HepG2 (cell line): ENCODE data around the gene UNC13D. TPM values are rescaled to one million over a fixed set of nuclear protein-coding genes. Genes with fewer than 3 reads are reported as not detected.

Source experiments
- ELF1 ChIP-seq: sonication (generic); formaldehyde crosslinking; IDR thresholded peaks from 2 replicates; pipeline ENCODE4 v1.4.0; 2020; ENCODE audit warnings: missing genetic modification reagents
- HNF4G ChIP-seq, 2 experiments: sonication (generic) in 1 of 2; formaldehyde crosslinking in 1 of 2; IDR thresholded peaks; 2 replicates each; pipeline versions ENCODE4 v1.4.0 to v1.6.1; 2011 to 2020; ENCODE audit warnings: borderline replicate concordance in 2 of 2, low read depth in 2 of 2, mild to moderate bottlenecking in 2 of 2, low read length in 1 of 2, missing genetic modification reagents in 1 of 2, moderate library complexity in 1 of 2
- KMT2B ChIP-seq: IDR thresholded peaks from 2 replicates; pipeline ENCODE4 v1.6.1; 2016; ENCODE audit warnings: missing genetic modification reagents, missing compliant biosample characterization
- NR2F1 ChIP-seq, 2 experiments: fragments of 450-650 bp in 1 of 2; formaldehyde crosslinking in 1 of 2; IDR thresholded peaks; 2 replicates each; pipeline versions ENCODE4 v1.5.0 to v1.6.1; 2016 to 2020; ENCODE audit warnings: mild to moderate bottlenecking in 1 of 2, missing compliant biosample characterization in 1 of 2, missing genetic modification reagents in 1 of 2, moderate library complexity in 1 of 2
- RBAK ChIP-seq: sonication (generic); formaldehyde crosslinking; IDR thresholded peaks from 2 replicates; pipeline ENCODE4 v1.5.1; 2020; ENCODE audit warnings: mild to moderate bottlenecking, missing genetic modification reagents
- TCF7 ChIP-seq: sonication (generic); IDR thresholded peaks from 2 replicates; pipeline ENCODE4 v1.6.1; 2016; ENCODE audit warnings: antibody characterized with exemption, low read depth
- ZEB1 ChIP-seq: IDR thresholded peaks from 2 replicates; pipeline ENCODE4 v1.6.1; 2012; ENCODE audit warnings: mild to moderate bottlenecking, low read depth, inconsistent platforms; ENCODE audit not compliant: insufficient replicate concordance
- ZFP36L2 ChIP-seq: sonication (generic); formaldehyde crosslinking; IDR thresholded peaks from 2 replicates; pipeline ENCODE4 v1.4.0; 2020; ENCODE audit warnings: missing genetic modification reagents
- ZNF547 ChIP-seq: sonication (generic); formaldehyde crosslinking; IDR thresholded peaks from 2 replicates; pipeline ENCODE4 v1.5.1; 2020; ENCODE audit warnings: mild to moderate bottlenecking, missing genetic modification reagents
- ZSCAN30 ChIP-seq: sonication (generic); formaldehyde crosslinking; IDR thresholded peaks from 2 replicates; pipeline ENCODE4 v1.5.0; 2020; ENCODE audit warnings: mild to moderate bottlenecking, missing genetic modification reagents
- polyA plus RNA-seq, 8 experiments: library from polyadenylated mRNA; depleted of rRNA in 3 of 8; stranded (reverse) in 7 of 8; unstranded in 1 of 8; fragments of >200 nt; fragmentation: Illumina TruSeq in 4 of 8; extraction: Trizol in 4 of 8; gene quantifications; 2 replicates each; pipeline versions ENCODE4 v1.2.1 to v1.2.3, GENCODE V29; 2011 to 2016; ENCODE audit warnings: low read depth in 4 of 8, missing spikeins in 1 of 8, mixed read lengths in 1 of 8; ENCODE audit not compliant: insufficient read depth in 1 of 8
- total RNA-seq, 5 experiments: library from RNA; depleted of rRNA; stranded (reverse); fragments of >200 nt; fragmentation: Illumina TruSeq; extraction: Trizol; gene quantifications; 2 replicates each; pipeline ENCODE4 v1.2.3, GENCODE V29; 2016; ENCODE audit warnings: low read depth in 1 of 5
- TF ChIP-seq, protein P1 (sequence below): sonication (generic); formaldehyde crosslinking; IDR thresholded peaks from 2 replicates; pipeline ENCODE4 v1.5.0; 2020; ENCODE audit warnings: mild to moderate bottlenecking, missing genetic modification reagents
- TF ChIP-seq, protein P2 (sequence below): sonication (generic); formaldehyde crosslinking; IDR thresholded peaks from 2 replicates; pipeline ENCODE4 v1.4.0; 2020; ENCODE audit warnings: missing genetic modification reagents
- TF ChIP-seq, protein P3 (sequence below): sonication (generic); formaldehyde crosslinking; IDR thresholded peaks from 2 replicates; pipeline ENCODE4 v1.5.0; 2020; ENCODE audit warnings: missing genetic modification reagents
- TF ChIP-seq, protein P4 (sequence below): sonication (generic); formaldehyde crosslinking; IDR thresholded peaks from 2 replicates; pipeline ENCODE4 v1.4.0; 2020; ENCODE audit warnings: missing genetic modification reagents

Gene UNC13D
- total and polyA plus RNA-seq, 2 of the 13 experiments (the other 11 are each of a cell fraction or from before 2014, with no cell fraction given) = 29.7 to 42.7 TPM

DNA sequence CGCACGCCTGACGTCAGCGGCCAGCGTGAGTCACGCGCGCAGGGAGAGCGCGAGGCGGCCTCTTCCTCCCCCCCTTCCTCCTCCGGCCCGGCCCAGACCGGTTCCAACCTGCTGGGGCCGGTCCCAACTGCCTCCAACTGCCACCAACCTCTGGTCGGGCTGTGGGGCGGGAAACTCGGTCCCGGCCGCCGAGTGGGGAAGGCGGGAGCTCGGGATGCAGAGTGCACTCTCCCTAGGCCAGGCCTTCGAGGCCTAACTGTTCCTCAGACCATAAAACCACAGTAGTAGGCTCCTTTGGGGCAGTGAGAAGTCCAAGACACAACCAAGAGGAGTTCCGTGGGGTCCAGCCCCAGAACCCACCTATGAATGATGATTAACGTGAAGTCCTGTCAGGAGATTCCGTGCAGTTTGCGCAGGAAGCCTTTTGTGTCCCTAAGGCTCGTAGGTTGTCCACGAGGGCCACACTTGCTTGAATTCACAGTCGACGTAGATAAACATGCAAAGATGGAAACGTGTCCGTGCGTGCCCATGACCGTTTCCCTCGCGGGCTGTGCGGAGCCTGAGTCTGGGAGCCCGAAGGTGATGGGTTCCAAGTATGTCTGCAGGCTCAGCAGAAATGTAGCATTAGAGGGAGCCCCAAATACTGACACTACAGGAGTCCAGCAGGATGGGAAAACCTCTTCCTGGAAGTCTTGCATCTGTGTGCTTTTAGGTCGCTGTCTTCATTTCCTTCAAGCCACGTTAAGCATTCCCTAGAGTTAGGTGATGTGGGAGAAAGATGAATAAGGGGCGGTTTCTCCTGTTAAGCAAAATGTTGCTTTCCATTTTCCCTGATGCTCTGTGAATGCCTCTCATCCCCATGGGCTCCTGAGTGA is 59.0 kb downstream of the UNC13D start (continued):
- TF ChIP-seq, protein P1, sequence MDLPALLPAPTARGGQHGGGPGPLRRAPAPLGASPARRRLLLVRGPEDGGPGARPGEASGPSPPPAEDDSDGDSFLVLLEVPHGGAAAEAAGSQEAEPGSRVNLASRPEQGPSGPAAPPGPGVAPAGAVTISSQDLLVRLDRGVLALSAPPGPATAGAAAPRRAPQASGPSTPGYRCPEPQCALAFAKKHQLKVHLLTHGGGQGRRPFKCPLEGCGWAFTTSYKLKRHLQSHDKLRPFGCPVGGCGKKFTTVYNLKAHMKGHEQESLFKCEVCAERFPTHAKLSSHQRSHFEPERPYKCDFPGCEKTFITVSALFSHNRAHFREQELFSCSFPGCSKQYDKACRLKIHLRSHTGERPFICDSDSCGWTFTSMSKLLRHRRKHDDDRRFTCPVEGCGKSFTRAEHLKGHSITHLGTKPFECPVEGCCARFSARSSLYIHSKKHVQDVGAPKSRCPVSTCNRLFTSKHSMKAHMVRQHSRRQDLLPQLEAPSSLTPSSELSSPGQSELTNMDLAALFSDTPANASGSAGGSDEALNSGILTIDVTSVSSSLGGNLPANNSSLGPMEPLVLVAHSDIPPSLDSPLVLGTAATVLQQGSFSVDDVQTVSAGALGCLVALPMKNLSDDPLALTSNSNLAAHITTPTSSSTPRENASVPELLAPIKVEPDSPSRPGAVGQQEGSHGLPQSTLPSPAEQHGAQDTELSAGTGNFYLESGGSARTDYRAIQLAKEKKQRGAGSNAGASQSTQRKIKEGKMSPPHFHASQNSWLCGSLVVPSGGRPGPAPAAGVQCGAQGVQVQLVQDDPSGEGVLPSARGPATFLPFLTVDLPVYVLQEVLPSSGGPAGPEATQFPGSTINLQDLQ (CRISPR knock-in tag) = no peak; the same call in 1 of the 2 replicates
- peak; percentile 77 for TF ChIP-seq RBAK (CRISPR knock-in tag)
- 0 out of 2 replicates have a peak, but pooled peaks have one; percentile 22 for TF ChIP-seq HNF4G (IDR thresholded peaks at IDR 0.05; ENCODE audit: borderline replicate concordance, low read depth, low read length)
- 0 out of 2 replicates have a peak, but pooled peaks have one; percentile 5 for TF ChIP-seq HNF4G (CRISPR knock-in tag; IDR thresholded peaks at IDR 0.05; ENCODE audit: borderline replicate concordance, low read depth)
- no peak; the same call in 1 of the 2 replicates for TF ChIP-seq ELF1 (CRISPR knock-in tag)
- no peak for TF ChIP-seq NR2F1 (CRISPR knock-in tag; IDR thresholded peaks at IDR 0.05)
- peak; percentile 54 for TF ChIP-seq ZEB1
- peak; percentile 83; the same call in 1 of the 2 replicates for TF ChIP-seq ZNF547 (CRISPR knock-in tag)
- TF ChIP-seq KMT2B (CRISPR knock-in tag) = peak; percentile 80; the same call in 1 of the 2 replicates
- TF ChIP-seq ZFP36L2 (CRISPR knock-in tag) = peak; percentile 82; the same call in 1 of the 2 replicates
- TF ChIP-seq, protein P2, sequence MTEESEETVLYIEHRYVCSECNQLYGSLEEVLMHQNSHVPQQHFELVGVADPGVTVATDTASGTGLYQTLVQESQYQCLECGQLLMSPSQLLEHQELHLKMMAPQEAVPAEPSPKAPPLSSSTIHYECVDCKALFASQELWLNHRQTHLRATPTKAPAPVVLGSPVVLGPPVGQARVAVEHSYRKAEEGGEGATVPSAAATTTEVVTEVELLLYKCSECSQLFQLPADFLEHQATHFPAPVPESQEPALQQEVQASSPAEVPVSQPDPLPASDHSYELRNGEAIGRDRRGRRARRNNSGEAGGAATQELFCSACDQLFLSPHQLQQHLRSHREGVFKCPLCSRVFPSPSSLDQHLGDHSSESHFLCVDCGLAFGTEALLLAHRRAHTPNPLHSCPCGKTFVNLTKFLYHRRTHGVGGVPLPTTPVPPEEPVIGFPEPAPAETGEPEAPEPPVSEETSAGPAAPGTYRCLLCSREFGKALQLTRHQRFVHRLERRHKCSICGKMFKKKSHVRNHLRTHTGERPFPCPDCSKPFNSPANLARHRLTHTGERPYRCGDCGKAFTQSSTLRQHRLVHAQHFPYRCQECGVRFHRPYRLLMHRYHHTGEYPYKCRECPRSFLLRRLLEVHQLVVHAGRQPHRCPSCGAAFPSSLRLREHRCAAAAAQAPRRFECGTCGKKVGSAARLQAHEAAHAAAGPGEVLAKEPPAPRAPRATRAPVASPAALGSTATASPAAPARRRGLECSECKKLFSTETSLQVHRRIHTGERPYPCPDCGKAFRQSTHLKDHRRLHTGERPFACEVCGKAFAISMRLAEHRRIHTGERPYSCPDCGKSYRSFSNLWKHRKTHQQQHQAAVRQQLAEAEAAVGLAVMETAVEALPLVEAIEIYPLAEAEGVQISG (CRISPR knock-in tag) = no peak
- TF ChIP-seq, protein P3, sequence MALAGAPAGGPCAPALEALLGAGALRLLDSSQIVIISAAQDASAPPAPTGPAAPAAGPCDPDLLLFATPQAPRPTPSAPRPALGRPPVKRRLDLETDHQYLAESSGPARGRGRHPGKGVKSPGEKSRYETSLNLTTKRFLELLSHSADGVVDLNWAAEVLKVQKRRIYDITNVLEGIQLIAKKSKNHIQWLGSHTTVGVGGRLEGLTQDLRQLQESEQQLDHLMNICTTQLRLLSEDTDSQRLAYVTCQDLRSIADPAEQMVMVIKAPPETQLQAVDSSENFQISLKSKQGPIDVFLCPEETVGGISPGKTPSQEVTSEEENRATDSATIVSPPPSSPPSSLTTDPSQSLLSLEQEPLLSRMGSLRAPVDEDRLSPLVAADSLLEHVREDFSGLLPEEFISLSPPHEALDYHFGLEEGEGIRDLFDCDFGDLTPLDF (CRISPR knock-in tag) = 0 out of 2 replicates have a peak, but pooled peaks have one; percentile 64
- no peak for TF ChIP-seq TCF7
- TF ChIP-seq, protein P4, sequence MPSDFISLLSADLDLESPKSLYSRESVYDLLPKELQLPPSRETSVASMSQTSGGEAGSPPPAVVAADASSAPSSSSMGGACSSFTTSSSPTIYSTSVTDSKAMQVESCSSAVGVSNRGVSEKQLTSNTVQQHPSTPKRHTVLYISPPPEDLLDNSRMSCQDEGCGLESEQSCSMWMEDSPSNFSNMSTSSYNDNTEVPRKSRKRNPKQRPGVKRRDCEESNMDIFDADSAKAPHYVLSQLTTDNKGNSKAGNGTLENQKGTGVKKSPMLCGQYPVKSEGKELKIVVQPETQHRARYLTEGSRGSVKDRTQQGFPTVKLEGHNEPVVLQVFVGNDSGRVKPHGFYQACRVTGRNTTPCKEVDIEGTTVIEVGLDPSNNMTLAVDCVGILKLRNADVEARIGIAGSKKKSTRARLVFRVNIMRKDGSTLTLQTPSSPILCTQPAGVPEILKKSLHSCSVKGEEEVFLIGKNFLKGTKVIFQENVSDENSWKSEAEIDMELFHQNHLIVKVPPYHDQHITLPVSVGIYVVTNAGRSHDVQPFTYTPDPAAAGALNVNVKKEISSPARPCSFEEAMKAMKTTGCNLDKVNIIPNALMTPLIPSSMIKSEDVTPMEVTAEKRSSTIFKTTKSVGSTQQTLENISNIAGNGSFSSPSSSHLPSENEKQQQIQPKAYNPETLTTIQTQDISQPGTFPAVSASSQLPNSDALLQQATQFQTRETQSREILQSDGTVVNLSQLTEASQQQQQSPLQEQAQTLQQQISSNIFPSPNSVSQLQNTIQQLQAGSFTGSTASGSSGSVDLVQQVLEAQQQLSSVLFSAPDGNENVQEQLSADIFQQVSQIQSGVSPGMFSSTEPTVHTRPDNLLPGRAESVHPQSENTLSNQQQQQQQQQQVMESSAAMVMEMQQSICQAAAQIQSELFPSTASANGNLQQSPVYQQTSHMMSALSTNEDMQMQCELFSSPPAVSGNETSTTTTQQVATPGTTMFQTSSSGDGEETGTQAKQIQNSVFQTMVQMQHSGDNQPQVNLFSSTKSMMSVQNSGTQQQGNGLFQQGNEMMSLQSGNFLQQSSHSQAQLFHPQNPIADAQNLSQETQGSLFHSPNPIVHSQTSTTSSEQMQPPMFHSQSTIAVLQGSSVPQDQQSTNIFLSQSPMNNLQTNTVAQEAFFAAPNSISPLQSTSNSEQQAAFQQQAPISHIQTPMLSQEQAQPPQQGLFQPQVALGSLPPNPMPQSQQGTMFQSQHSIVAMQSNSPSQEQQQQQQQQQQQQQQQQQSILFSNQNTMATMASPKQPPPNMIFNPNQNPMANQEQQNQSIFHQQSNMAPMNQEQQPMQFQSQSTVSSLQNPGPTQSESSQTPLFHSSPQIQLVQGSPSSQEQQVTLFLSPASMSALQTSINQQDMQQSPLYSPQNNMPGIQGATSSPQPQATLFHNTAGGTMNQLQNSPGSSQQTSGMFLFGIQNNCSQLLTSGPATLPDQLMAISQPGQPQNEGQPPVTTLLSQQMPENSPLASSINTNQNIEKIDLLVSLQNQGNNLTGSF (CRISPR knock-in tag) = peak; percentile 82
- TF ChIP-seq ZSCAN30 (CRISPR knock-in tag) = no peak
